GM10266 (cell line): ENCODE data around the gene PRPF8.
"Not testable (repeated sequence)": the region's sequence is repeated elsewhere in the genome, so short reads cannot be mapped to it uniquely, and the experiment has no call there.

ENCODE experiments used
- DNase-seq: peaks from one replicate; pipeline ENCODE4 v3.0.0; 2012; ENCODE audit errors: extremely low spot score
- CTCF ChIP-seq: IDR thresholded peaks from 2 replicates; pipeline ENCODE4 v1.5.1; 2012; ENCODE audit warnings: mild to moderate bottlenecking, low read depth; ENCODE audit not compliant: control insufficient read depth, insufficient read depth; ENCODE audit errors: missing control alignments

The PRPF8 gene

GRCh38 chr17:1709971-1710806 lies 25.5 kb upstream of the PRPF8 start, which contains the start of gene TLCD2:
Gene TLCD2, minus strand, starts transcription at chr17:1710377. Its CDS starts 135 bp downstream, at chr17:1710242.
- no peak for TF ChIP-seq CTCF
- DNase-seq = peak; percentile 56

DNA sequence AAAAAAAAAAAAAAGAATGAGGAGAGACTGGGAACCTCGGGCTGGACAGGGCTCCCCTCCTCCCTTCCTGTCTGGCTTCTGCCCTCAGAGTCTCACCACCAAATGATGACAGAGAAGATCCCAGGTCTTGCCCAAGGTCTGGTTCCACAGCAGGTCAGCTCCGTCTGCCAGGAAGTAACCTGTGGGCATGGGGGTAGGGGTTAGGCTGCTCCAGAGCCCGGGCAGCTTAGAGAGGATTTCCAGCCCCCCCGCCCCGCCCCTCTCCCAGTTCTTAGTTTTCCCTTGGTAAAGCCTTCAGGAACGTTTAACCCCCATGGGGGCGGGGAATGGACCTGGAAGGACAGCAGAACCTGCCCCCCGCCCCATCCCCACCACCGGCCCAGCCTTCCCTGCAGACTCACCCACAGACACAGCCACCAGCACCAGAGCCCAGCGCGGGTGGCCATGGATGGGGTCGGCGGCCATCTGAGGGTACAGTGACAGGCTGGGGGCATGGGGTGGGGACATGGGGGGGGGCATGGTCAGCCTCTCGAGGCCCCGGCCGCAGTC lies 24.8 kb upstream of the PRPF8 start:
- TF ChIP-seq CTCF = no peak
- DNase-seq = no peak

GRCh38 chr17:1708791-1709346 lies 24.2 kb upstream of the PRPF8 start:
- not testable (repeated sequence) for DNase-seq

DNA sequence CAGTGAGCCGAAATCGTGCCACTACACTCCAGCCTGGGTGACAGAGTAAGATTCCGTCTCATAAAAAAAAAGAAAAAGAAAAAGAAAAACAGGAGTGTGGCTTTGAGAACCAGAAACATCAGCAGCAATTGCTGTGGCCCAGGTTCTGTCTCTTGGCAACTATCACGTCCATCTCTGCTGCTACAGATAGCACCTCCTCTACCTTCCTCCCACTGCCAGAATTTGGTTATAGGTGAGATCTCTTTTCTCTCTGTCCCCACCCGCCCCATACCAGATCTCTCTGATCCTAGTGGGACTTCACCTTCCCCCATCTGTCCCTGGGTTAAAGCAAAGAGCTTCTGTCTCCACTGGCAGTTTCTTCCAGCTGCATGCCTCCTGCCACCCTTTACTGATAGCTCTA lies 22.4 kb upstream of the PRPF8 start:
- no peak for TF ChIP-seq CTCF
- no peak for DNase-seq

- TF ChIP-seq CTCF = no peak
- no peak for DNase-seq
These were observed 20.3 kb upstream of the PRPF8 start for GRCh38 chr17:1705004-1705403.

- DNase-seq = no peak
- no peak for TF ChIP-seq CTCF
These were observed 18.4 kb upstream of the PRPF8 start for GRCh38 chr17:1703063-1703462.

DNA sequence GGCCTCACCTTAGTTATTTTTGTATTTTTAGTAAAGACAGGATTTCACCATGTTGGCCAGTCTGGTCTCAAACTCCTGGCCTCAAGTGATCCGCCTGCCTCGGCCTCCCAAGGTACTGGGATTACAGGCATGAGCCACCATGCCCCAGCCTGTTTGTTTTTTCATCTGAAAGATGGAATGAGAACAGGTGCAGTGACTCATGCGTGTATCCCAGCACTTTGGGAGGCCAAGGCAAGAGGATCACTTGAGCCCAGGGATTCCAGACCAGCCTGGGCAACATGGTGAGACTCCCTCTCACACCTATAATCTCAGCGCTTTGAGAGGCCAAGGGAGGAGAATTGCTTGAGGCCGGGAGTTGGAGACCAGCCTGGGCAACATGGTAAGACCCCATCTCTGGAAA lies 15.2 kb upstream of the PRPF8 start:
- DNase-seq = not testable (repeated sequence)

DNA sequence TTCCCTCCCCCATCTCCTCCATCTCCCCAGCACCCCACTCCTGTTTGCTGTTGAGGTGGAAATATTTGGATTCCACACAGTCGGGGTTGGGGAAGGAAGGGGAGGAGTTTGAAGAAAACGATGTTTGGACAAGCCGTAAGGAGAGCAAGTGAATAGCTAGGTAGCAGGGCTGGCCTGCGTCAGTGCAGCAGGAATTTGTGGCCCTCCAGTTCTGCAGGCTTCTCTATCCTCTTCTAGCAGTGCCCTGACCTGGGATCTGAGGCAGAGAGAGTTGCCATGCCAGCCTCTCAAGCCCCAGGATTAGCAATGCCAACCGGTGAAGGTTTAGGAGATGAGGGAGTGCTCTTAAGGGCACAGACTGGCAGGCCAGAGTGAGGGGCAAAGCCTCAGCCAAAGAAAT lies 13.0 kb upstream of the PRPF8 start:
- TF ChIP-seq CTCF = no peak
- DNase-seq = no peak
